GM23338 (cell line): Measurements from ENCODE around the gene MAD1L1. TPM values are rescaled to one million over a fixed set of nuclear protein-coding genes. Genes with fewer than 3 reads are reported as not detected.

Source experiments
- ATAC-seq: fragments of 200-7000 bp; cut with Tn5 transposase; 3 replicates; pipeline ENCODE4 v1.9.1; 2020
- DNase-seq: peaks from one replicate; pipeline ENCODE4 v3.0.0-alpha.2; 2015; ENCODE audit warnings: low spot score
- H2AFZ ChIP-seq: fragments of 200-600 bp; sonication (generic); 2 replicates; pipeline ENCODE4 v1.8.0; 2016; ENCODE audit warnings: antibody characterized with exemption, mild to moderate bottlenecking, moderate library complexity
- H3F3A ChIP-seq: fragments of 200-600 bp; sonication (generic); replicated peaks from 2 replicates; pipeline ENCODE4 v1.8.0; 2017; ENCODE audit warnings: antibody characterized with exemption, mixed run types, low read depth
- H3K27ac ChIP-seq: fragments of 200-600 bp; sonication (generic); 2 replicates; pipeline ENCODE4 v1.6.1; 2016; ENCODE audit warnings: low read depth
- H3K27me3 ChIP-seq: fragments of 200-600 bp; sonication (generic); 2 replicates; pipeline ENCODE4 v1.8.0; 2016; ENCODE audit warnings: mild to moderate bottlenecking, mixed run types, moderate library complexity; ENCODE audit not compliant: insufficient read depth
- H3K36me3 ChIP-seq: fragments of 200-600 bp; sonication (generic); 2 replicates; pipeline ENCODE4 v1.8.0; 2016; ENCODE audit warnings: mild to moderate bottlenecking; ENCODE audit not compliant: insufficient read depth
- H3K4me1 ChIP-seq: fragments of 200-600 bp; sonication (generic); 2 replicates; pipeline ENCODE4 v1.8.0; 2016; ENCODE audit warnings: mild to moderate bottlenecking, moderate library complexity; ENCODE audit not compliant: insufficient read depth
- H3K4me2 ChIP-seq: fragments of 200-600 bp; sonication (generic); 2 replicates; pipeline ENCODE4 v1.7.1; 2017; ENCODE audit warnings: mixed run types
- H3K4me3 ChIP-seq: fragments of 200-600 bp; sonication (generic); 2 replicates; pipeline ENCODE4 v1.6.1; 2016; ENCODE audit warnings: mixed run types
- H3K79me2 ChIP-seq: fragments of 200-600 bp; sonication (generic); replicated peaks from 2 replicates; pipeline ENCODE4 v1.8.0; 2017; ENCODE audit warnings: mild to moderate bottlenecking; ENCODE audit not compliant: insufficient read depth
- H3K9me2 ChIP-seq: fragments of 200-600 bp; sonication (generic); 2 replicates; pipeline ENCODE4 v1.8.0; 2017; ENCODE audit not compliant: insufficient read depth
- H4K20me1 ChIP-seq: fragments of 200-600 bp; sonication (generic); replicated peaks from 2 replicates; pipeline ENCODE4 v1.8.0; 2017; ENCODE audit warnings: mild to moderate bottlenecking; ENCODE audit not compliant: insufficient read depth
- H3K27ac Mint-ChIP-seq: 2 replicates; pipeline ENCODE4 v1.8.0; 2020; ENCODE audit warnings: inconsistent platforms, mild to moderate bottlenecking, moderate library complexity, mixed read lengths
- H3K27me3 Mint-ChIP-seq: 3 replicates; pipeline ENCODE4 v1.8.0; 2022; ENCODE audit warnings: low read depth, mild to moderate bottlenecking, moderate library complexity, mixed read lengths, inconsistent platforms; ENCODE audit not compliant: insufficient read depth, poor library complexity
- H3K36me3 Mint-ChIP-seq: 3 replicates; pipeline ENCODE4 v1.8.0; 2021; ENCODE audit warnings: low read depth, mild to moderate bottlenecking, inconsistent platforms, moderate library complexity, mixed read lengths
- H3K4me1 Mint-ChIP-seq: 3 replicates; pipeline ENCODE4 v1.8.0; 2020; ENCODE audit warnings: mild to moderate bottlenecking, inconsistent platforms, mixed read lengths
- H3K4me3 Mint-ChIP-seq: 3 replicates; pipeline ENCODE4 v1.8.0; 2021; ENCODE audit warnings: moderate library complexity, mild to moderate bottlenecking, inconsistent platforms, mixed read lengths
- H3K9me3 Mint-ChIP-seq: 3 replicates; pipeline ENCODE4 v1.8.0; 2020; ENCODE audit warnings: moderate library complexity, mild to moderate bottlenecking, inconsistent platforms, mixed read lengths
- CREB1 ChIP-seq: fragments of 250-450 bp; sonication (Bioruptor Pico); IDR thresholded peaks from 2 replicates; pipeline ENCODE4 v1.5.0; 2020; ENCODE audit warnings: low read depth, mild to moderate bottlenecking, moderate library complexity
- EZH2 ChIP-seq: fragments of 200-600 bp; sonication (generic); IDR thresholded peaks from one replicate; pipeline ENCODE4 v1.8.0; 2017; ENCODE audit warnings: antibody characterized with exemption, mild to moderate bottlenecking, low read depth; ENCODE audit not compliant: unreplicated experiment
- EZH2phosphoT487 ChIP-seq: fragments of 200-600 bp; sonication (generic); IDR thresholded peaks from one replicate; pipeline ENCODE4 v1.8.1; 2018; ENCODE audit warnings: antibody characterized with exemption; ENCODE audit not compliant: unreplicated experiment
- JUNB ChIP-seq: IDR thresholded peaks from one replicate; pipeline ENCODE4 v1.6.1; 2016; ENCODE audit warnings: antibody characterized with exemption; ENCODE audit not compliant: unreplicated experiment
- NANOG ChIP-seq: IDR thresholded peaks from 2 replicates; pipeline ENCODE4 v1.6.1; 2016; ENCODE audit warnings: antibody characterized with exemption, borderline replicate concordance
- POLR2AphosphoS5 ChIP-seq: IDR thresholded peaks from 2 replicates; pipeline ENCODE4 v1.6.1; 2016; ENCODE audit warnings: antibody characterized with exemption, low read depth
- STAT1 ChIP-seq: IDR thresholded peaks from one replicate; pipeline ENCODE4 v1.6.1; 2016; ENCODE audit warnings: antibody characterized with exemption; ENCODE audit not compliant: unreplicated experiment
- ZNF114 ChIP-seq: fragments of 250-450 bp; sonication (Bioruptor Pico); IDR thresholded peaks from 2 replicates; pipeline ENCODE4 v1.5.0; 2020; ENCODE audit warnings: mild to moderate bottlenecking, moderate library complexity
- ZNF331 ChIP-seq: fragments of 250-450 bp; sonication (Bioruptor Pico); IDR thresholded peaks from 2 replicates; pipeline ENCODE4 v1.5.0; 2020; ENCODE audit warnings: low read depth, mild to moderate bottlenecking, moderate library complexity
- polyA plus RNA-seq: library from polyadenylated mRNA; unstranded; fragments of >200 nt; fragmentation: Nextera tagmentation; extraction: Ambion mirVana; gene quantifications from 2 replicates; pipeline ENCODE4 v1.2.1, GENCODE V29; 2016
- total RNA-seq: library from RNA; depleted of rRNA; stranded (reverse); fragments of >200 nt; shearing (Covaris generic); gene quantifications from 2 replicates; pipeline ENCODE4 v1.2.3, GENCODE V29; 2014
- TF ChIP-seq, protein P1 (sequence below): IDR thresholded peaks from 2 replicates; pipeline ENCODE4 v1.6.1; 2016; ENCODE audit warnings: antibody characterized with exemption
- TF ChIP-seq, protein P2 (sequence below): IDR thresholded peaks from one replicate; pipeline ENCODE4 v1.6.1; 2018; ENCODE audit warnings: antibody characterized with exemption; ENCODE audit not compliant: unreplicated experiment
- TF ChIP-seq, protein P3 (sequence below), 2 experiments: fragments of 200-600 bp in 1 of 2; sonication (generic) in 1 of 2; conservative IDR thresholded peaks; 2 replicates each; pipeline versions ENCODE4 v1.5.1 to v1.6.1; 2016 to 2017; ENCODE audit warnings: antibody characterized with exemption in 2 of 2, low read depth in 2 of 2, mild to moderate bottlenecking in 2 of 2, moderate library complexity in 1 of 2
- TF ChIP-seq, protein P4 (sequence below): fragments of 250-450 bp; sonication (Bioruptor Pico); IDR thresholded peaks from 2 replicates; pipeline ENCODE4 v1.5.0; 2020; ENCODE audit warnings: mild to moderate bottlenecking, moderate library complexity

MAD1L1 gene
- total and polyA plus RNA-seq, 2 experiments from 2014 or later = 40.3 to 59.3 TPM

DNA sequence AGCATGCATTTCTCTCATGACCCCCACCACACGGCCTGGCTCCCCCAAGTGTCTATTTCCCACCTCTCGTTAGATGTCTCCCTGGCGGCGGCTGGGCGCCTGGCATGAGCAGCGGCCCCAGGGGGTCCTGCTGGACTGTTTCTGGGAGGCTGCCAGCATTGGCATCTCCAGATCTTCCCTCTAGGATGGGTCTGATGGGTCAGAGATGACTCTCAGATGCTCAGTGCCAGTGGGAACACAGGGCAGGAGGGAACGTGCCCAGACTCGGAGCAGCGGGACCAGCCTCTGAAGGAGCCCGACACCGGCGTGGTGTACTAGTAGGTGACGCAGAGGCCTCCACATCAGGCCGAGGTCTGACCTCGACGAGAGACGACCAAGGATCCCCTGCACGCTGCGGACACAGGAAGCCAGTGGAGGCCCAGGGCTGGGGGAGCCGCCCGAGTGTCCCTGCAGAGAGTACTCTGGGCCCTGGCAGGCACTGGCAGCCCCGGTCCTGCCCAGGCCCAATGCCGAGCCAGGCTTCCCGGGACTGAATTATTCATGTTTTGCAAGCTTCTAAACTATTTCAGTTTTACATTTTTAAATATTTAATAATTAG, 323.8 kb downstream of the MAD1L1 start:
- Histone ChIP-seq H3K4me2 (no peak overlapping the region), H3K79me2 (no peaks in the 10 kb centered on the region), H3K4me3 (no peak overlapping the region), H3K27ac (no peak overlapping the region), H2AFZ (no peak overlapping the region), H3K27me3 (no peaks in the 10 kb centered on the region), H3K36me3 (no peaks in the 10 kb centered on the region), H3K4me1 (no peaks in the 10 kb centered on the region), H3F3A (no peaks in the 10 kb centered on the region), H3K9me2 (no peaks in the 10 kb centered on the region), H4K20me1 (no peaks in the 10 kb centered on the region)
- Mint-ChIP-seq H3K27ac (no peak overlapping the region; the same call in 1 of the 2 replicates), H3K36me3 (no peaks in the 10 kb centered on the region), H3K9me3 (no peaks in the 10 kb centered on the region), H3K27me3 (peaks cover 9% of the 10 kb centered on the region), H3K4me1 (peaks cover 7% of the 10 kb centered on the region), H3K4me3 (no peak overlapping the region)
- no peak for DNase-seq
- TF ChIP-seq NANOG (no peak), EZH2 (no peak), ZNF331 (no peak), POLR2AphosphoS5 (no peak), CREB1 (CRISPR knock-in tag) (no peak), STAT1 (no peak), EZH2phosphoT487 (no peak), JUNB (no peak), ZNF114 (CRISPR knock-in tag) (no peak)
- TF ChIP-seq, protein P1, sequence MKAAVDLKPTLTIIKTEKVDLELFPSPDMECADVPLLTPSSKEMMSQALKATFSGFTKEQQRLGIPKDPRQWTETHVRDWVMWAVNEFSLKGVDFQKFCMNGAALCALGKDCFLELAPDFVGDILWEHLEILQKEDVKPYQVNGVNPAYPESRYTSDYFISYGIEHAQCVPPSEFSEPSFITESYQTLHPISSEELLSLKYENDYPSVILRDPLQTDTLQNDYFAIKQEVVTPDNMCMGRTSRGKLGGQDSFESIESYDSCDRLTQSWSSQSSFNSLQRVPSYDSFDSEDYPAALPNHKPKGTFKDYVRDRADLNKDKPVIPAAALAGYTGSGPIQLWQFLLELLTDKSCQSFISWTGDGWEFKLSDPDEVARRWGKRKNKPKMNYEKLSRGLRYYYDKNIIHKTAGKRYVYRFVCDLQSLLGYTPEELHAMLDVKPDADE = no peak
- TF ChIP-seq, protein P2, sequence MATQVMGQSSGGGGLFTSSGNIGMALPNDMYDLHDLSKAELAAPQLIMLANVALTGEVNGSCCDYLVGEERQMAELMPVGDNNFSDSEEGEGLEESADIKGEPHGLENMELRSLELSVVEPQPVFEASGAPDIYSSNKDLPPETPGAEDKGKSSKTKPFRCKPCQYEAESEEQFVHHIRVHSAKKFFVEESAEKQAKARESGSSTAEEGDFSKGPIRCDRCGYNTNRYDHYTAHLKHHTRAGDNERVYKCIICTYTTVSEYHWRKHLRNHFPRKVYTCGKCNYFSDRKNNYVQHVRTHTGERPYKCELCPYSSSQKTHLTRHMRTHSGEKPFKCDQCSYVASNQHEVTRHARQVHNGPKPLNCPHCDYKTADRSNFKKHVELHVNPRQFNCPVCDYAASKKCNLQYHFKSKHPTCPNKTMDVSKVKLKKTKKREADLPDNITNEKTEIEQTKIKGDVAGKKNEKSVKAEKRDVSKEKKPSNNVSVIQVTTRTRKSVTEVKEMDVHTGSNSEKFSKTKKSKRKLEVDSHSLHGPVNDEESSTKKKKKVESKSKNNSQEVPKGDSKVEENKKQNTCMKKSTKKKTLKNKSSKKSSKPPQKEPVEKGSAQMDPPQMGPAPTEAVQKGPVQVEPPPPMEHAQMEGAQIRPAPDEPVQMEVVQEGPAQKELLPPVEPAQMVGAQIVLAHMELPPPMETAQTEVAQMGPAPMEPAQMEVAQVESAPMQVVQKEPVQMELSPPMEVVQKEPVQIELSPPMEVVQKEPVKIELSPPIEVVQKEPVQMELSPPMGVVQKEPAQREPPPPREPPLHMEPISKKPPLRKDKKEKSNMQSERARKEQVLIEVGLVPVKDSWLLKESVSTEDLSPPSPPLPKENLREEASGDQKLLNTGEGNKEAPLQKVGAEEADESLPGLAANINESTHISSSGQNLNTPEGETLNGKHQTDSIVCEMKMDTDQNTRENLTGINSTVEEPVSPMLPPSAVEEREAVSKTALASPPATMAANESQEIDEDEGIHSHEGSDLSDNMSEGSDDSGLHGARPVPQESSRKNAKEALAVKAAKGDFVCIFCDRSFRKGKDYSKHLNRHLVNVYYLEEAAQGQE = no peak
- TF ChIP-seq, protein P3, sequence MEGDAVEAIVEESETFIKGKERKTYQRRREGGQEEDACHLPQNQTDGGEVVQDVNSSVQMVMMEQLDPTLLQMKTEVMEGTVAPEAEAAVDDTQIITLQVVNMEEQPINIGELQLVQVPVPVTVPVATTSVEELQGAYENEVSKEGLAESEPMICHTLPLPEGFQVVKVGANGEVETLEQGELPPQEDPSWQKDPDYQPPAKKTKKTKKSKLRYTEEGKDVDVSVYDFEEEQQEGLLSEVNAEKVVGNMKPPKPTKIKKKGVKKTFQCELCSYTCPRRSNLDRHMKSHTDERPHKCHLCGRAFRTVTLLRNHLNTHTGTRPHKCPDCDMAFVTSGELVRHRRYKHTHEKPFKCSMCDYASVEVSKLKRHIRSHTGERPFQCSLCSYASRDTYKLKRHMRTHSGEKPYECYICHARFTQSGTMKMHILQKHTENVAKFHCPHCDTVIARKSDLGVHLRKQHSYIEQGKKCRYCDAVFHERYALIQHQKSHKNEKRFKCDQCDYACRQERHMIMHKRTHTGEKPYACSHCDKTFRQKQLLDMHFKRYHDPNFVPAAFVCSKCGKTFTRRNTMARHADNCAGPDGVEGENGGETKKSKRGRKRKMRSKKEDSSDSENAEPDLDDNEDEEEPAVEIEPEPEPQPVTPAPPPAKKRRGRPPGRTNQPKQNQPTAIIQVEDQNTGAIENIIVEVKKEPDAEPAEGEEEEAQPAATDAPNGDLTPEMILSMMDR (conservative IDR thresholded peaks at IDR 0.05; ENCODE audit: low read depth in 2 of 2) = no peak
- TF ChIP-seq, protein P4, sequence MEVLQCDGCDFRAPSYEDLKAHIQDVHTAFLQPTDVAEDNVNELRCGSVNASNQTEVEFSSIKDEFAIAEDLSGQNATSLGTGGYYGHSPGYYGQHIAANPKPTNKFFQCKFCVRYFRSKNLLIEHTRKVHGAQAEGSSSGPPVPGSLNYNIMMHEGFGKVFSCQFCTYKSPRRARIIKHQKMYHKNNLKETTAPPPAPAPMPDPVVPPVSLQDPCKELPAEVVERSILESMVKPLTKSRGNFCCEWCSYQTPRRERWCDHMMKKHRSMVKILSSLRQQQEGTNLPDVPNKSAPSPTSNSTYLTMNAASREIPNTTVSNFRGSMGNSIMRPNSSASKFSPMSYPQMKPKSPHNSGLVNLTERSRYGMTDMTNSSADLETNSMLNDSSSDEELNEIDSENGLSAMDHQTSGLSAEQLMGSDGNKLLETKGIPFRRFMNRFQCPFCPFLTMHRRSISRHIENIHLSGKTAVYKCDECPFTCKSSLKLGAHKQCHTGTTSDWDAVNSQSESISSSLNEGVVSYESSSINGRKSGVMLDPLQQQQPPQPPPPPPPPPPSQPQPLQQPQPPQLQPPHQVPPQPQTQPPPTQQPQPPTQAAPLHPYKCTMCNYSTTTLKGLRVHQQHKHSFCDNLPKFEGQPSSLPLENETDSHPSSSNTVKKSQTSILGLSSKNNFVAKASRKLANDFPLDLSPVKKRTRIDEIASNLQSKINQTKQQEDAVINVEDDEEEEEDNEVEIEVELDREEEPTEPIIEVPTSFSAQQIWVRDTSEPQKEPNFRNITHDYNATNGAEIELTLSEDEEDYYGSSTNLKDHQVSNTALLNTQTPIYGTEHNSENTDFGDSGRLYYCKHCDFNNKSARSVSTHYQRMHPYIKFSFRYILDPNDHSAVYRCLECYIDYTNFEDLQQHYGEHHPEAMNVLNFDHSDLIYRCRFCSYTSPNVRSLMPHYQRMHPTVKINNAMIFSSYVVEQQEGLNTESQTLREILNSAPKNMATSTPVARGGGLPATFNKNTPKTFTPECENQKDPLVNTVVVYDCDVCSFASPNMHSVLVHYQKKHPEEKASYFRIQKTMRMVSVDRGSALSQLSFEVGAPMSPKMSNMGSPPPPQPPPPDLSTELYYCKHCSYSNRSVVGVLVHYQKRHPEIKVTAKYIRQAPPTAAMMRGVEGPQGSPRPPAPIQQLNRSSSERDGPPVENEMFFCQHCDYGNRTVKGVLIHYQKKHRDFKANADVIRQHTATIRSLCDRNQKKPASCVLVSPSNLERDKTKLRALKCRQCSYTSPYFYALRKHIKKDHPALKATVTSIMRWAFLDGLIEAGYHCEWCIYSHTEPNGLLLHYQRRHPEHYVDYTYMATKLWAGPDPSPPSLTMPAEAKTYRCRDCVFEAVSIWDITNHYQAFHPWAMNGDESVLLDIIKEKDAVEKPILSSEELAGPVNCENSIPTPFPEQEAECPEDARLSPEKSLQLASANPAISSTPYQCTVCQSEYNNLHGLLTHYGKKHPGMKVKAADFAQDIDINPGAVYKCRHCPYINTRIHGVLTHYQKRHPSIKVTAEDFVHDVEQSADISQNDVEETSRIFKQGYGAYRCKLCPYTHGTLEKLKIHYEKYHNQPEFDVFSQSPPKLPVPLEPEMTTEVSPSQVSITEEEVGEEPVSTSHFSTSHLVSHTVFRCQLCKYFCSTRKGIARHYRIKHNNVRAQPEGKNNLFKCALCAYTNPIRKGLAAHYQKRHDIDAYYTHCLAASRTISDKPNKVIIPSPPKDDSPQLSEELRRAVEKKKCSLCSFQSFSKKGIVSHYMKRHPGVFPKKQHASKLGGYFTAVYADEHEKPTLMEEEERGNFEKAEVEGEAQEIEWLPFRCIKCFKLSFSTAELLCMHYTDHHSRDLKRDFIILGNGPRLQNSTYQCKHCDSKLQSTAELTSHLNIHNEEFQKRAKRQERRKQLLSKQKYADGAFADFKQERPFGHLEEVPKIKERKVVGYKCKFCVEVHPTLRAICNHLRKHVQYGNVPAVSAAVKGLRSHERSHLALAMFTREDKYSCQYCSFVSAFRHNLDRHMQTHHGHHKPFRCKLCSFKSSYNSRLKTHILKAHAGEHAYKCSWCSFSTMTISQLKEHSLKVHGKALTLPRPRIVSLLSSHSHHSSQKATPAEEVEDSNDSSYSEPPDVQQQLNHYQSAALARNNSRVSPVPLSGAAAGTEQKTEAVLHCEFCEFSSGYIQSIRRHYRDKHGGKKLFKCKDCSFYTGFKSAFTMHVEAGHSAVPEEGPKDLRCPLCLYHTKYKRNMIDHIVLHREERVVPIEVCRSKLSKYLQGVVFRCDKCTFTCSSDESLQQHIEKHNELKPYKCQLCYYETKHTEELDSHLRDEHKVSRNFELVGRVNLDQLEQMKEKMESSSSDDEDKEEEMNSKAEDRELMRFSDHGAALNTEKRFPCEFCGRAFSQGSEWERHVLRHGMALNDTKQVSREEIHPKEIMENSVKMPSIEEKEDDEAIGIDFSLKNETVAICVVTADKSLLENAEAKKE (CRISPR knock-in tag) = no peak
- ATAC-seq = no peak
